Astrocyte (in vitro differentiated cells and primary cell): ENCODE data around the gene SLC17A2. TPM values are rescaled to one million over a fixed set of nuclear protein-coding genes. Genes with fewer than 3 reads are reported as not detected.
"Not testable (repeated sequence)": the region's sequence is repeated elsewhere in the genome, so short reads cannot be mapped to it uniquely, and the experiment has no call there.

ENCODE experiments used
- DNase-seq: peaks from one replicate; pipeline ENCODE4 v3.0.0-alpha.2; 2010; ENCODE audit warnings: low read depth
- FAIRE-seq: peaks from 2 replicates; lab custom pipeline; 2011; peaks lifted over from hg19 to GRCh38; lab: Jason Lieb, UNC
- H2AFZ ChIP-seq: 2 replicates; pipeline ENCODE4 v1.6.0; 2012; ENCODE audit warnings: low read depth, low read length, inconsistent platforms
- H3K27ac ChIP-seq: 2 replicates; pipeline ENCODE4 v1.5.1; 2011; ENCODE audit warnings: low read depth, low read length, inconsistent platforms
- H3K27me3 ChIP-seq: 2 replicates; pipeline ENCODE4 v1.6.0; 2011; ENCODE audit warnings: low read length, inconsistent platforms; ENCODE audit not compliant: insufficient read depth
- H3K36me3 ChIP-seq: 2 replicates; pipeline ENCODE4 v1.5.1; 2011; ENCODE audit warnings: low read length, inconsistent platforms; ENCODE audit not compliant: insufficient read depth
- H3K4me1 ChIP-seq: 2 replicates; pipeline ENCODE4 v1.5.1; 2011; ENCODE audit warnings: low read length, inconsistent platforms; ENCODE audit not compliant: insufficient read depth
- H3K4me2 ChIP-seq: 2 replicates; pipeline ENCODE4 v1.6.0; 2012; ENCODE audit warnings: low read length, inconsistent platforms
- H3K4me3 ChIP-seq: 2 replicates; pipeline ENCODE4 v1.5.1; 2011; ENCODE audit warnings: low read depth, mild to moderate bottlenecking, low read length, inconsistent platforms; ENCODE audit not compliant: insufficient read depth
- H3K79me2 ChIP-seq: 2 replicates; pipeline ENCODE4 v1.6.0; 2012; ENCODE audit warnings: mild to moderate bottlenecking, low read length, inconsistent platforms; ENCODE audit not compliant: insufficient read depth
- H3K9ac ChIP-seq: 2 replicates; pipeline ENCODE4 v1.6.0; 2012; ENCODE audit warnings: mild to moderate bottlenecking, low read length, inconsistent platforms
- H3K9me3 ChIP-seq: 2 replicates; pipeline ENCODE4 v1.5.1; 2012; ENCODE audit warnings: low read depth, mild to moderate bottlenecking, low read length, inconsistent platforms; ENCODE audit not compliant: insufficient read depth
- H4K20me1 ChIP-seq: 2 replicates; pipeline ENCODE4 v1.6.0; 2012; ENCODE audit warnings: low read length, inconsistent platforms; ENCODE audit not compliant: insufficient read depth
- H3K27ac Mint-ChIP-seq: one replicate; pipeline ENCODE4 v1.8.0; 2021; ENCODE audit warnings: mild to moderate bottlenecking, mixed read lengths; ENCODE audit not compliant: unreplicated experiment
- H3K27me3 Mint-ChIP-seq: one replicate; pipeline ENCODE4 v1.8.0; 2021; ENCODE audit warnings: low read depth, mixed read lengths; ENCODE audit not compliant: unreplicated experiment
- H3K36me3 Mint-ChIP-seq: one replicate; pipeline ENCODE4 v1.8.0; 2021; ENCODE audit warnings: low read depth, mixed read lengths; ENCODE audit not compliant: unreplicated experiment
- H3K4me1 Mint-ChIP-seq: one replicate; pipeline ENCODE4 v1.8.0; 2021; ENCODE audit warnings: low read depth, mixed read lengths; ENCODE audit not compliant: unreplicated experiment
- H3K4me3 Mint-ChIP-seq: one replicate; pipeline ENCODE4 v1.8.0; 2021; ENCODE audit warnings: mild to moderate bottlenecking, moderate library complexity, mixed read lengths; ENCODE audit not compliant: unreplicated experiment
- H3K9me3 Mint-ChIP-seq: one replicate; pipeline ENCODE4 v1.8.0; 2021; ENCODE audit warnings: mild to moderate bottlenecking, mixed read lengths; ENCODE audit not compliant: unreplicated experiment
- EZH2 ChIP-seq: IDR thresholded peaks from 2 replicates; pipeline ENCODE4 v1.6.1; 2012; ENCODE audit warnings: mild to moderate bottlenecking, low read length, inconsistent platforms; ENCODE audit not compliant: insufficient read depth
- total RNA-seq: library from RNA; stranded (reverse); gene quantifications from 2 replicates; pipeline ENCODE4 v1.2.1, GENCODE V29; 2021
- TF ChIP-seq, protein P1 (sequence below): IDR thresholded peaks from 2 replicates; pipeline ENCODE4 v1.5.1; 2011; ENCODE audit warnings: low read depth, mild to moderate bottlenecking, inconsistent platforms, low read length, moderate library complexity; ENCODE audit not compliant: insufficient read depth

Gene SLC17A2
- total RNA-seq, 1 donor from 2014 or later: not detected

DNA sequence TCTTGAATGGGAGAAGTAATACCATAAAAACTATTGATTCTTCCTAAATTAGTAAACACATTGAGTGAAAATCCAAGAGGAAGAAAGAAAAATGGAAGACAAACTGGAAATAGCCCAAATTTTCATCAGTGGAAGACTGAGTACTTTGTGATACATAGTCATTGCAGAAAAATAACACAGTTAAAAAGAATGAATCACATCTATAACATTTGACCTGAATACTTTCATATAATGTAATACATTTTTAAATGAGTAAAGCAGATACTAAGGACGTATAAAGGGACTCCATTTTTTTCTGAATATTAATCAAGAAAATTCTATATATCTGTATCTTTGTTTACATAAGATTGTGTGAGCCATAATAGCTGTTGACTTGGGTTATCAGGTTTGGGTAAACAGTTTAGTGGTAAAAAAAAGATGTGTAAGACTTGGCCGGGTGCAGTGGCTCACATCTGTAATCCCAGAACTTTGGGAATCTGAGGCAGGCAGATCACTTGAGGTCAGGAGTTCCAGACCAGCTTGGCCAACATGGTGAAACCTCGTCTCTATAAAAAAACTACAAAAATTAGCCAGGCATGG is 4.3 kb upstream of the SLC17A2 start:
- Histone ChIP-seq H3K4me2 (no peak overlapping the region), H3K27ac (no peak overlapping the region), H2AFZ (no peak overlapping the region), H3K9me3 (no peaks in the 10 kb centered on the region), H3K4me1 (no peaks in the 10 kb centered on the region), H3K9ac (no peak overlapping the region), H3K79me2 (no peaks in the 10 kb centered on the region), H3K4me3 (no peak overlapping the region), H4K20me1 (no peaks in the 10 kb centered on the region), H3K36me3 (no peaks in the 10 kb centered on the region), H3K27me3 (no peaks in the 10 kb centered on the region)
- DNase-seq: no peak
- H3K27ac Mint-ChIP-seq: no peak overlapping the region
- no peaks in the 10 kb centered on the region for H3K36me3 Mint-ChIP-seq
- TF ChIP-seq, protein P1, sequence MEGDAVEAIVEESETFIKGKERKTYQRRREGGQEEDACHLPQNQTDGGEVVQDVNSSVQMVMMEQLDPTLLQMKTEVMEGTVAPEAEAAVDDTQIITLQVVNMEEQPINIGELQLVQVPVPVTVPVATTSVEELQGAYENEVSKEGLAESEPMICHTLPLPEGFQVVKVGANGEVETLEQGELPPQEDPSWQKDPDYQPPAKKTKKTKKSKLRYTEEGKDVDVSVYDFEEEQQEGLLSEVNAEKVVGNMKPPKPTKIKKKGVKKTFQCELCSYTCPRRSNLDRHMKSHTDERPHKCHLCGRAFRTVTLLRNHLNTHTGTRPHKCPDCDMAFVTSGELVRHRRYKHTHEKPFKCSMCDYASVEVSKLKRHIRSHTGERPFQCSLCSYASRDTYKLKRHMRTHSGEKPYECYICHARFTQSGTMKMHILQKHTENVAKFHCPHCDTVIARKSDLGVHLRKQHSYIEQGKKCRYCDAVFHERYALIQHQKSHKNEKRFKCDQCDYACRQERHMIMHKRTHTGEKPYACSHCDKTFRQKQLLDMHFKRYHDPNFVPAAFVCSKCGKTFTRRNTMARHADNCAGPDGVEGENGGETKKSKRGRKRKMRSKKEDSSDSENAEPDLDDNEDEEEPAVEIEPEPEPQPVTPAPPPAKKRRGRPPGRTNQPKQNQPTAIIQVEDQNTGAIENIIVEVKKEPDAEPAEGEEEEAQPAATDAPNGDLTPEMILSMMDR: no peak
- no peak for TF ChIP-seq EZH2
- no peak for FAIRE-seq
- H3K4me3 Mint-ChIP-seq: no peak overlapping the region
- peaks cover 3% of the 10 kb centered on the region for H3K27me3 Mint-ChIP-seq
- no peaks in the 10 kb centered on the region for H3K4me1 Mint-ChIP-seq
- no peaks in the 10 kb centered on the region for H3K9me3 Mint-ChIP-seq

DNA sequence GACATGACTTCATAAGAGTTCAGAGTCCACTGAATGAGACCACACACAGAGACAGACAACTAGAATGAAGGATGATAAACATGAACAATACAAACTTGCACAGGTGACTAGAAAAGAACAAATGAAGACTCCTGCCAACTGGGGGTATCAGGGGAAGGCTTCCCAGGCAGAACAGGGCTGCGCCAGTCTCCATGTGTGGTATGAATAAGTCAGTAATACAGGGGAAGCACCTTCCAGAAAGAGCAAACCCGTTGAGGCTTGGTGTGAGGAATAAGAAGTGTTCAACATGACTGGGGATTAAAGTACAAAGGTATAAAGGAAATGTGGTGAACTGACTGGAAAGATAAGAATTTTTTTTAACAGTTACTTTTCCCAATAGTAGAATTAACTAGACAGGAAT is 3.7 kb upstream of the SLC17A2 start:
- H3K27ac ChIP-seq: no peak overlapping the region
- Mint-ChIP-seq H3K4me1 (no peaks in the 10 kb centered on the region), H3K9me3 (no peaks in the 10 kb centered on the region), H3K27me3 (peaks cover 3% of the 10 kb centered on the region), H3K27ac (no peak overlapping the region), H3K36me3 (no peaks in the 10 kb centered on the region), H3K4me3 (no peak overlapping the region)
- DNase-seq (no peak), FAIRE-seq (no peak)
- no peak overlapping the region for H3K4me2 ChIP-seq
- H3K36me3 ChIP-seq: no peaks in the 10 kb centered on the region
- H3K4me3 ChIP-seq: no peak overlapping the region
- no peaks in the 10 kb centered on the region for H3K4me1 ChIP-seq
- H3K9me3 ChIP-seq: no peaks in the 10 kb centered on the region
- no peaks in the 10 kb centered on the region for H4K20me1 ChIP-seq
- no peak overlapping the region for H3K9ac ChIP-seq
- TF ChIP-seq, protein P1: no peak
- TF ChIP-seq EZH2: no peak
- H3K27me3 ChIP-seq: no peaks in the 10 kb centered on the region
- H3K79me2 ChIP-seq: no peaks in the 10 kb centered on the region
- H2AFZ ChIP-seq: no peak overlapping the region

DNA sequence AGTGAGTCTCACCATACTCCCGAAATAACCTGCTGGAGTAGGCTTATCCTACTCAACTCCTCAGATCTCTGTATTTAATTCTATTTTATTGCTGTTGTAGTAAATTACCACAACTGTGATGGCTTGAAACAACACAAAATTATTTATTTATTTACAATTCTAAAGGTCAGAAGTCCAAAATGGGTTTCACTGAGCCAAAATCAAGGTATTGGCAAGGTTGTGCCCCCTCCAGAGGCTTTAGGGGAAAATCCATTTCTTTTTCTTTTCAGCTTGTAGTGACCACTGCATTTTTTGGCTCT is 869 bp upstream of the SLC17A2 start:
- H3K4me3 Mint-ChIP-seq: no peak overlapping the region
- H4K20me1 ChIP-seq: no peaks in the 10 kb centered on the region
- no peak overlapping the region for H3K4me3 ChIP-seq
- no peak overlapping the region for H3K9ac ChIP-seq
- no peaks in the 10 kb centered on the region for H3K36me3 ChIP-seq
- no peak overlapping the region for H3K27ac Mint-ChIP-seq
- H3K79me2 ChIP-seq: no peaks in the 10 kb centered on the region
- no peaks in the 10 kb centered on the region for H3K27me3 ChIP-seq
- no peak overlapping the region for H2AFZ ChIP-seq
- H3K27ac ChIP-seq: no peak overlapping the region
- TF ChIP-seq EZH2: no peak
- TF ChIP-seq, protein P1: no peak
- H3K9me3 Mint-ChIP-seq: no peaks in the 10 kb centered on the region
- H3K36me3 Mint-ChIP-seq: no peaks in the 10 kb centered on the region
- no peak overlapping the region for H3K4me2 ChIP-seq
- H3K27me3 Mint-ChIP-seq: peaks cover 3% of the 10 kb centered on the region
- DNase-seq (no peak), FAIRE-seq (no peak)
- no peaks in the 10 kb centered on the region for H3K4me1 Mint-ChIP-seq
- no peaks in the 10 kb centered on the region for H3K9me3 ChIP-seq
- H3K4me1 ChIP-seq: no peaks in the 10 kb centered on the region

DNA sequence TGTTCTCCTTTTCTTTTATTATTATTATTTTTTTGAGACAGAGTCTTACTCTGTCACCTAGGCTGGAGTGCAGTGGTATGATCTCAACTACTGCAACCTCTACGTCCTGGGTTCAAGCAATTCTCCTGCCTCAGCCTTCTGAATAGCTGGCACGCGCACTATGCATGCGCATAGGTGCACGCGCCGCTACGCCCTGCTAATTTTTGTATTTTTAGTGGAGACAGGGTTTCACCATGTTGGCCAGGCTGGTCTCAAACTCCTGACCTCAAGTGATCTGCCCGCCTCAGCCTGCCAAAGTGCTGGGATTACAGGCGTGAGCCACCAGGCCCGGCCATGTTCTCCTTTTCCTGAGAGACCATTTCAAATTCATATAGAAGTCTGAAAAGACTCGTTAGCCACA is 706 bp downstream of the SLC17A2 start:
- not testable (repeated sequence) for FAIRE-seq, H3K9me3 ChIP-seq, H3K27ac Mint-ChIP-seq, H3K4me1 Mint-ChIP-seq, H3K27ac ChIP-seq, H3K36me3 ChIP-seq, H3K79me2 ChIP-seq, H3K9ac ChIP-seq, H3K27me3 ChIP-seq, H3K36me3 Mint-ChIP-seq, H3K27me3 Mint-ChIP-seq, H3K4me1 ChIP-seq, H3K9me3 Mint-ChIP-seq, H3K4me3 Mint-ChIP-seq, H4K20me1 ChIP-seq, H3K4me2 ChIP-seq, DNase-seq, H2AFZ ChIP-seq, H3K4me3 ChIP-seq
